DMS53 (cell line): Measurements from ENCODE around the gene OSTC.
A peak's percentile ranks its signal among the peaks of the same experiment; 100 is the strongest.

Experiments used
- DNase-seq: peaks from one replicate; lab custom pipeline; 2025; lab: John Stamatoyannopoulos, UW

Gene OSTC

DNA sequence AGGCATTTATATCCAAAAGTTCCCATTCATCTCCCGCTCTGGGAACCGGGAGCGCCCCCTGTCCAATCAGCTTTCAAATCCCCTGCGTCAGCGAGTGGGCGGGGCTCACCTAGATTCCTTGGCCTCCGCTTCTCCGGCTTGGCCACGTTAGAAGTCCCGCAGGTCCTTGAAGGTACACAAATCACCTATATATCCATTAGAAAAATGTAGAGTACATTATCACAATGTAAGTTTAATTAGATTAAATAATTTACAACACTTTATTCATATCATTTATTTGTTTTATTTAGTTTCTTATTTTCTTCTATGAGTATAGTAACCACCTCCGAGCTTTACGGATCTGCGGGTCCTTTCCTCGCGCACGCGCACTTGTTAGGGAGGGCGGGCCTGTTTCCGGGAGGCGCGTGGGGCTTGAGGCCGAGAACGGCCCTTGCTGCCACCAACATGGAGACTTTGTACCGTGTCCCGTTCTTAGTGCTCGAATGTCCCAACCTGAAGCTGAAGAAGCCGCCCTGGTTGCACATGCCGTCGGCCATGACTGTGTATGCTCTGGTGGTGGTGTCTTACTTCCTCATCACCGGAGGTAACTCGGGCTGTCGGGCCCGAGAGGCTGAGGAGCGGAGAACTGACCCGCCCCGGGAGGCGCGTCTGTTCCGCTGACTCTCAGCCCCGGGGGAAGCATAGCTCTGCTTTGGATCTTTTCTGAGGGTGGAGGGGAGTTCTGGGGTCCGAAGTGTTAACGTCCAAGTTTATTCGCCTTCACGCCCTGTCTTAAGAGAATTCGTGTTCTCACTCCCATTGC lies at the start of gene OSTC:
Gene OSTC (plus strand): TSS at position 388 of the 802 bp plus-strand sequence. CDS start 57 bp downstream, at position 445.
- peak; percentile 97 for DNase-seq

DNA sequence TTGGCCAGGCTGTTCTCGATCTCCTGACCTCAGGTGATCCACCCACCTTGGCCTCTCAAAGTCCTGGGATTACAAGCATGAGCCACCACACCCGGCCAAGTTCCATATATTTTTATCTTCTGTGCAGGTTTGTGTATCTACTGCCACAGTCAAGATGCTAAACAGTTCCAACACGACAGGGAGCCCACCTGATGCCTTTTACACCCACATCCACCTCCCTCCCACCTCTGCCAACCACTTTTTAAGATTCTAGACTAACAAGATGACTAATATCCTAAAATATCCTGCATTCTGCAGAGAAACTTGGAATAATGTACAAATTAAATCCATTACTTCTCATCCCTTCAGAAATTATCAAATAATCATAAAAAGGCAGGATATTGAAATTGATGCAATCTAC lies 49.3 kb upstream of the OSTC start:
- no peak for DNase-seq

GRCh38 chr4:108601532-108601931 lies 48.9 kb upstream of the OSTC start:
- no peak for DNase-seq

- DNase-seq: no peak
Observed at GRCh38 chr4:108602163-108602562, 48.2 kb upstream of the OSTC start.

DNA sequence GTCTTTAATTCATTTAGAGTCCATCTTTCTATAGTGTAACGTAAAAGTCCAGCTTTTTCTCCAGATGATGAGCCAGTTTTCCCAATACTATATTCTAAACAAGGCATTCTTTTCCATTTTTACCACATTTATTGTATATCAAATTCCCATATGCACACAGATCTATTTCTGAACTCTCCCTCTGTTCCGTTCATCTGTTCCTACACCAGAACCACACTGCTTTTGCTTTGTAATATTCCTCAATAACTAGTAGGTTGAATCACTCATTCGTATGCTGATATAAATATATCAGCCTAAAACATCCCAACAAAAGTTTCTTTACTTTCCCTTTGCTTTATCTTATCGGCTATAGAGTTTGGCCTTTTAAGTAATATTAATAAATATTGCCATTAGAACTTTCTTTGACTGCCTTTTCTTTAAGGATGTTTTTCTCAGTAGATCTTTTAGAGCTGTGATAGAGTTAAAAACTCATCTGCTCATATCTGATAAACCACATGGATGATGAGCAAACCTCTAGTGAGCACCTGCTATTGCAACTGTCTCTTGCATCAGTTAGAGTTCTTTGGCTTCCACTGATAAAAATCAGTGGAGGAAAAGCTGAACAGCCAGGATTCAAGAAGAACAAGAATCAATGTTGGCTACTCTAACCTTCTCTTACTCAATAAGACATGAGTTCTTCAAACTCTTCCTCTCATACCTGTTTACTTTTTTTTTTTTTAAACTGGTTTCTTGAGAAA lies 43.2 kb upstream of the OSTC start:
- no peak for DNase-seq

DNA sequence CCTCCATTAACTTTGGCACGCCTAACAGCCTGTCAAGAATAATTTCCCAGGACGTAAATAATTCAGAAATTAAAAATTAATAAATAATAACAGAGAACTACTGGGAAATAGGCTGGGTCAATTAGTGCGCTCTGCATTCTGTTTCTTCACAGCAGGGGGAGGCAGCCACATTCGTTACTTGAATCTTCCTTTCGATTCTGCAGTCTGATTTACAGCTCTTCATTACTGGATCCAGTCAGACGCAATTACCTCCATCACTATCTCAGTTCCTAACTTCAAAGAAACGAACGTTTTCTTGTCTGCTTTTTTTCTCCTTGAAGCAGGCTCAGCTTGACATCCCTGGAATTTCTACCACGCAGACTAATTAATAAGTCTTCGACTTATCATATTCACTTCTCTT lies 39.0 kb upstream of the OSTC start:
- no peak for DNase-seq

DNA sequence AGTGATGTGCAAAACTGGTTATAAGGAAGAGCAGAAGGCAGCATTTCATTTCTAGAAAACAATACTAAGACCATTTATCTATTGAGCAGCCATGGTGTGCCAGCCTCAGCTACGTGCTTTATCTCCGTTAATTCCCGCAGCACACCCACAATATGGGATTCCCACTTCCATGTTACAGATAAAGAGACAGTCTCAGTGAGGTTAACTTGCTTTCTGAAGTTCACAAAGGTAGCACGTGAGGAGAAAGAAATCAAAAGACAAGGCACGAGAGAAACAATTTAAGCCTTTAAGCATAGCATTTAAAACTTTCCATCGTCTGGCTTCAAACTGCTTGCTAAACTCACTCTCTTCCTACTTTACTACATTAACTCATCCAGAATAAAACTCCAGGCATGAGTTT lies 38.0 kb upstream of the OSTC start:
- DNase-seq: no peak

- no peak for DNase-seq
Observed at GRCh38 chr4:108619372-108620100, 30.9 kb upstream of the OSTC start.

DNA sequence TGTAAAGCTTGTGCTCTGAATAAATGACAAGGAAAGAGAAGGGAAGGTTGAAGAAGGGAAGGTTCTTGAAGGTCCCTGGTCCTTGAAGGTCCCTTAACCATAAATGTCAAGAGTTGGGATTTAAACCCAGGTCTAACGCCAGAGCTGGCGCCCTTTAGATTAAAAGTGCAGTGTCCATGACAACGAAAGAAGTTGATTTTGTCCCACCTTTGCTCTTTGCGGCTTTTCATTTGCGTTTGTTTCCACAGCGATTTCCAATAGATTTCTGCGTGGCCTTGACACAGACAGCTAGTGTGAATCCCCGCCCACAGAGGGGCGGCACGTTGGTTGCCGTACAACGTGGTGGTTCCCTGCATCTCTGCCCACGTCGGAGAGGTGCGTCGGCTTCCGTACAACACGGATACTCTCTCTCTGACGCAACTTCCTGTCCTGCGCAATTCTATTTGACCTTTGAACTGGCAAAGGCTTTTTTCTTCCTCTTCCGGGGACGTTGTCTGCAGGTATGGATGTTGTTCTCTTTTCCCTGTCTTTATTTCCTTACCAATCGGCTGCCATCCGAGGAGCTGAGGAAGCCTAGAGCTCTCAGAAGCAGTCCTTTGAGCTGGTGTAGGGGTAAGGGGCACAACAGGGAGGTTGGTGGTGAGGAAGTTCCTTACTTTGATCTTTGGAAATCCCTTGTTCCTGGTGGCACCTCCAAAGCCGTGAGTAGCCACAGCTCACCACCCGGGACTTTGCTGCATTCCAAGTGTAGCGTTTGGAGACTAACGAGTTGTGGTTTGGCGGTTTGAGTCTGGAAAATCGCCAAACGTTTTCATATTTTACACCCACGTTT lies 30.1 kb upstream of the OSTC start, which contains the start of gene RPL34:
Gene RPL34 (plus strand): TSS at position 476 of the 832 bp plus-strand sequence. CDS start 1,384 bp downstream, outside the sequence.
- DNase-seq: peak; percentile 97

- no peak for DNase-seq
Observed at GRCh38 chr4:108620933-108621905, 29.2 kb upstream of the OSTC start.

GRCh38 chr4:108622022-108622421 lies 28.4 kb upstream of the OSTC start:
- no peak for DNase-seq

DNA sequence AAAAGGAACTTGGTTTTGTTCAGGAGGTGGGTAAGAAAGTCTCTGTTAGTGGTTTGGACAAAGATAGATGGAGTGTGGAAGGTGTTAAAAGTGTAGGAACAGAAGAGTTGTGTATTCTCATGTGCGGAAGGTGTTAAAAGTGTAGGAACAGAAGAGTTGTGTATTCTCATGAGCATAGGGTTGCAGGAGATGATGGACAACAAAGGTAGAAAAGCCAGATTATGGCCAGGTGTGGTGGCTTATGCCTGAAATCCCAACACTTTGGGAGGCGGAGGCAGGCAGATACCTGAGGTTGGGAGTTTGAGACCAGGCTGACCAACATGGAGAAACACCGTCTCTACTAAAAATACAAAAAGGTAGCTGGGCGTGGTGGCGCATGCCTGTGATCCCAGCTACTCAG lies 27.6 kb upstream of the OSTC start:
- DNase-seq: no peak

GRCh38 chr4:108624263-108625056 lies 25.9 kb upstream of the OSTC start:
- DNase-seq: no peak

DNA sequence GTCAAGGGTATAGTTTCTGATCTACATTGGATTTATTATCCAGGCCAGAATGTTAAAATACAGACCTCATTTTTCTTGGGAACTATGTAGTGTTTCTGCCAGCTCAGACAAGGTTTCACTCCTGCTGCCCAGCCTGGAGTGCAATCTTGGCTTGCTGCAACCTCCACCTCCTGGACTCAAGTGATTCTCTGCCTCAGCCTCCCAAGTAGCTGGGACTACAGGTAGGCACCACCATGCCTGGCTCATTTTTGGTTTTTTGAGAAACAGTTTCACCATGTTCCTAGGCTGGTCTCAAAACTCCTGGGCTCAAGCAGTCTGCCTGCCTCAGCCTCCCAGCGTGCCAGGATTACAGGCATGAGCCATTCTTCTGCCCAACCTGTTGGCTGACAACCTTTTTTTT lies 24.3 kb upstream of the OSTC start:
- no peak for DNase-seq

DNA sequence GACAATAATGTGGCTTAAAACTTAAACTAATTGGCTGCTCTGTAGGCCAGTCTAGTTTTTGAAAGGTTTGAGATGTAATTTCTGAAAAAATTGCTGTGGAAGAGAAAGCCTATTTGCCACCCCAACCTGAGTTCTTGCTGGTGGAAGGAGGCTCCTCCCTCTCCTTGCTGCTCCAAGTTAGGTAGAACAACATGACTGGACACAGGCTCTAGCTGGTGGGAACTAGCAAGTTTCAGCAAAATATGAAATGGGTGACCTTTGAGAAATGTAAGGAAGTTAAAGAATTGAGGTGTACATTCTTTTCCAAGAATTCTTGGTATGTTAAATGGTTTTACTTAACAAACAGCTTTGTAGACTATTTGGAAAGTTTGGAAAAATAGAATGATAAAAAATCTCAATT lies 22.0 kb upstream of the OSTC start:
- no peak for DNase-seq

DNA sequence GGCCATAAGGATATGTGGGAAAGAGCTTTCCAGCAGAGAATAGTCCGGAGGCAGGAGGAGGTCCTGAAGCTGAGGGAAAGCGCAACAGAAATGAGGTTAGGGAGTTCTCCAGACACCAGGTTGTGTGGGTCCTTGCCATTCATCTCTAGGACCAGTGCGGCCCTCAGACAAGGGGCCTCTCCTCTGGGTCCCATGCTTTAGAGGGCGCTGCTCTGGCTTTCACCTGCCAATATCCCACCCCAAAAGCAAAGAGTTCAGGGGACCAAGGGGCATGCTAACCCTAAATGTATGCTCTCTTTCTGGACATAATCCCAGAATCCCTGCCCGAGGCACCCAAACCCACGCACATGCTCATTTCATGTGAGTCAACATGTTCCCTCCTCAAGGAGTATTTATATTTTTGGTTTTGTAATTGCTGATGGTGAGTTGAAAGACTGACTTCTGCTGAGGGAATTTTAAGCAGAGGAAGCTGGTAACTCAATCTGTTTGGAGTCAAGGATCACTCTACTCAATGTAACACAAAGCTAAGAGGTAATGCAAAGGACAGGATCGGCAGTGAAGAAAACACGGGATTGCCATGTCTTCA lies 15.2 kb upstream of the OSTC start:
- DNase-seq: no peak

DNA sequence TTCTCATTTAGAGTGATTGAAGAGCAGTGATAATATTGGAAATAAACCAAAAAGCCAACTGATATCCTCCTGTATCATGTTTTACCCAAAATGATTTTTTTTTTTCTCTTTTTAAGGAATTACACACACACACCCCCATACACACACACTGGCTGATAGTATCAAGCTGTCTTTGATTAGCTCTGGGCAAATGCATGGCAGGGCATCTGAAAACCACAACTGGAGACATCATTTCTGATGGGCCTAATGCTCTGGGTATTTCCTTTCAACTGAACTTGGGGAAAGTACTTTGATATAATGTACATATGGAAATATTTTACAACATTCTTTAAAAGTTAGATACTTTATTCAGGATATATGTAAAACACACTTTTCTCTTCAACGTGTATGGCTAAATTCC lies 14.2 kb upstream of the OSTC start:
- no peak for DNase-seq

GRCh38 chr4:108637856-108638255 lies 12.5 kb upstream of the OSTC start:
- DNase-seq: no peak

DNA sequence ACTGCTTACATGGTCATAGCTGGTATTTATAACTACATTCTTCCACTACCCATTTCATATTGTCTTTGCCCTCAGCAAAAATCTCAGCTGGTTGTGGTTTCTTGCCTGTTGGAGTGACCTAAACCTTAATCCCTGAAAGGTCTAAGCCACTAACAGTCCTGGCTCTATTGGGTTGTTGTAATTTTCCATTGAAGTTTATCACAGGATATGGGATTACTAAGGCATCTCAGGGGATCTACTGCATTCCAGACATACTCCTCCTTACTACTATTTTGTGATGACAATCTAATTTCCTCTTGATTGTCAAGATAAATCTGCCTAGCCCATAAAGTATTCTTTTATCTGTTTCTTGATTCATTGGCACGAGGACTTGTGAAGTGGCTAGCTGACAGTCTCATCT lies 6.2 kb upstream of the OSTC start:
- DNase-seq: no peak
